Esophagus squamous epithelium (tissue), 4 donors: Measurements from ENCODE around the gene SNW1.

Experiments
- POLR2A ChIP-seq, 4 donors: fragments of 450-650 bp; IDR thresholded peaks; one replicate each; pipeline ENCODE4 v1.6.1; 2017; ENCODE audit warnings: antibody characterized with exemption in 4 of 4, mild to moderate bottlenecking in 4 of 4, moderate library complexity in 3 of 4
- TF ChIP-seq, protein P1 (sequence below), 6 experiments: fragments of 450-650 bp in 4 of 6; fragments of 200-600 bp in 2 of 6; sonication (generic) in 2 of 6; IDR thresholded peaks; one replicate each; pipeline ENCODE4 v1.5.1; 2016 to 2019; ENCODE audit warnings: antibody characterized with exemption in 6 of 6, mild to moderate bottlenecking in 4 of 6, moderate library complexity in 4 of 6

GRCh38 chr14:77809011-77809410 is 48.1 kb upstream of the SNW1 start:
- TF ChIP-seq, protein P1, sequence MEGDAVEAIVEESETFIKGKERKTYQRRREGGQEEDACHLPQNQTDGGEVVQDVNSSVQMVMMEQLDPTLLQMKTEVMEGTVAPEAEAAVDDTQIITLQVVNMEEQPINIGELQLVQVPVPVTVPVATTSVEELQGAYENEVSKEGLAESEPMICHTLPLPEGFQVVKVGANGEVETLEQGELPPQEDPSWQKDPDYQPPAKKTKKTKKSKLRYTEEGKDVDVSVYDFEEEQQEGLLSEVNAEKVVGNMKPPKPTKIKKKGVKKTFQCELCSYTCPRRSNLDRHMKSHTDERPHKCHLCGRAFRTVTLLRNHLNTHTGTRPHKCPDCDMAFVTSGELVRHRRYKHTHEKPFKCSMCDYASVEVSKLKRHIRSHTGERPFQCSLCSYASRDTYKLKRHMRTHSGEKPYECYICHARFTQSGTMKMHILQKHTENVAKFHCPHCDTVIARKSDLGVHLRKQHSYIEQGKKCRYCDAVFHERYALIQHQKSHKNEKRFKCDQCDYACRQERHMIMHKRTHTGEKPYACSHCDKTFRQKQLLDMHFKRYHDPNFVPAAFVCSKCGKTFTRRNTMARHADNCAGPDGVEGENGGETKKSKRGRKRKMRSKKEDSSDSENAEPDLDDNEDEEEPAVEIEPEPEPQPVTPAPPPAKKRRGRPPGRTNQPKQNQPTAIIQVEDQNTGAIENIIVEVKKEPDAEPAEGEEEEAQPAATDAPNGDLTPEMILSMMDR (IDR thresholded peaks at IDR 0.05) = no peak
- TF ChIP-seq POLR2A (IDR thresholded peaks at IDR 0.05) = no peak
